ENCODE data around the gene CYP3A4.
"Not testable (repeated sequence)": the region's sequence is repeated elsewhere in the genome, so short reads cannot be mapped to it uniquely, and the experiment has no call there.

The CYP3A4 gene

DNA sequence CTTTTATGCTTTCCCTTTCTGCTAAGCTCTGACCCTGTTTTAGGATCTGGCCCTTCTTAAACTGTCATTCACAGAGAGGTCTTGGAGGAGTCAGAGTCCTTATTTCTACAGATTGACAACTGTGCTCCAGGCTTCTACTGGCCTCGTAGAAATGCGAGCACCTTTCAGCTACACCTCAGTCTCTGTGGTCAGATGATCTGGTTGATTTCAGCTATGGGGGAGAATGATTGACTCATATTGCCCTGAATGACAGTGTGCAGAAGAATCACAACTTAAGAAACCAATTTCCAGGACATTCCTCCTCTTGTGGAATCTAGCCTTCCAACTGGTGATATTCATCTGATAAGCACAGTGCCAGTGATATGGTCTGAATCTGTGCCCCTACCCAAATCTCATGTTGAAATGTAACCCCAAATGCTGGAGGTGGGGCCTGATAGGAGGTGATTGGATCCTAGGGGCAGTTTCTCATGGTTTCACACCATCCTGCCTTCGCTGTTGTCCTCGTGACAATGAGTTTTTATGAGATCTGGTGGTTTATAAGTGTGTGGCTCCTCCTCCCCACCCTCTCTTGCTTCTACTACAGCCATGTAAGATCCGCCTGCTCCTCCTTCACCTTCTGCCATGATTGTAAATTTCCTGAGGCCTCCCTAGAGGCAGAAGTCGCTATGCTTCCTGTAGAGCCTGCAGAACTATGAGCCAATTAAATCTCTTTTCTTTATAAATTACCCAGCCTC, 35.0 kb downstream of the CYP3A4 start:
- DNase-seq = no peak

DNA sequence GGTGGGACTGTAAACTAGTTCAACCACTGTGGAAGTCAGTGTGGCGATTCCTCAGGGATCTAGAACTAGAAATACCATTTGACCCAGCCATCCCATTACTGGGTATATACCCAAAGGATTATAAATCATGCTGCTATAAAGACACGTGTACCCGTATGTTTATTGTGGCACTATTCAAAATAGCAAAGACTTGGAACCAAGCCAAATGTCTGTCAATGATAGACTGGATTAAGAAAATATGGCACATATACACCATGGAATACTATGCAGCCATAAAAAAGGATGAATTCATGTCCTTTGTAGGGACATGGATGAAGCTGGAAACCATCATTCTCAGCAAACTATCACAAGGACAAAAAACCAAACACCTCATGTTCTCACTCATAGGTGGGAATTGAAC, 37.1 kb downstream of the CYP3A4 start:
- DNase-seq = not testable (repeated sequence)

DNA sequence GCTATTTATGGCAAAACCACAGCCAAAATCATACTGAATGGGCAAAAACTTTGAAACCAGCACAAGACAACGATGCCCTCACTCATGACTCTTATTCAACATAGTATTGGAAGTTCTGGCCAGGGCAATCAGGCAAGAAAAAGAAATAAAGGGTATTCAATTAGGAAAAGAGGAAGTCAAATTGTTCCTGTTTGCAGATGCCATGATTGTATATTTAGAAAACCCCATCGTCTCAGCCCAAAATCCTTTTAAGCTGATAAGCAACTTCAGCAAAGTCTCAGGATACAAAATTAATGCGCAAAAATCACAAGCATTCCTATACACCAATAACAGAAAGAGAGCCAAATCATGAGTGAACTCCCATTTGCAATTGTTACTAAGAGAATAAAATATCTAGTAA, 38.6 kb downstream of the CYP3A4 start:
- DNase-seq = not testable (repeated sequence)

DNA sequence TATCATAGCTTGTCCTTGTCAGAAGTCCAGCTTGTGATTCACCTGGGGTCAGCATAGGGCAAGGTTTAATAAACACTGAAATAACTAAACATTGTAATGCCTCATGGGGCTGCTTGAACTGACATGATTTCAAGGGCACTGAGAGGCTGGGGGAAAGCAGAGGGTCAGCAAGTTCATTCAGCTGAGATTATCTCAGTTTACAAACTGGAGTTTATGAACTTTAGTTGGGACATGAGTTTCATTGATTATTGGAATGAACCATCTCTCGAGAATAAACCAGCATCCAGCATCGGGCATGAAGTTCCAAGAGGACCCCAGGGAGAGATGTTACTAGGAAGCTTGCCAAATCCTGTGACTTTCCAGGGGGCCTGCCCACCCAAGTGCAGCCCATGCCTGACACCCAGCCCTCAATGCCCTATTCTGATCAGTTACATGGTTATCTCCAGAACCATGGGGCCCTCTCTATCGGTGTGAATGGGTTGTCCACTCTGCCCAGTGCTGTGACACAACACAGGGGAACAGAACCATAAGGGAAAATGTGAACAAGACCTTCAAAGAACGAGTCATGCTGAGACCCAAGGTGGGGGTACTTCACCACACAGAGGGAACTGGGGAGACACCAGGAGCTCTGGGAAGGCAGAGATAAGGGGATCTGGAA, 41.1 kb downstream of the CYP3A4 start:
- DNase-seq = no peak

DNA sequence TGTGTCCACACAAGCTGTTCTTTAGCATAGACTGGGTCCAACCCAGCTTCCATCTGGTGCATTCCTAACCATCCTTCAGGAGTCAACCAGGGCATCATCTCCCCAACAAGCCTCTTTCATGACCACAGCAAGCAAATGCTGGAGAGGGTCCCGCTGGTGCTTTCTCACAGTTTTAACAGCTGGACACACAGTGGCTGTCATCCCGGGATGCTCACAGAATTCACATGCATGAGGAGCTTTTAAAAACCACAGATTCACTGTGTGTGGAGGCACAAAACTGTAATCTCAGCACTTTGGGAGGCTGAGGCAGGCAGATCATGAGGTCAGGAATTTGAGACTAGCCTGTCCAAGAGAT, 42.6 kb downstream of the CYP3A4 start:
- no peak for DNase-seq

DNA sequence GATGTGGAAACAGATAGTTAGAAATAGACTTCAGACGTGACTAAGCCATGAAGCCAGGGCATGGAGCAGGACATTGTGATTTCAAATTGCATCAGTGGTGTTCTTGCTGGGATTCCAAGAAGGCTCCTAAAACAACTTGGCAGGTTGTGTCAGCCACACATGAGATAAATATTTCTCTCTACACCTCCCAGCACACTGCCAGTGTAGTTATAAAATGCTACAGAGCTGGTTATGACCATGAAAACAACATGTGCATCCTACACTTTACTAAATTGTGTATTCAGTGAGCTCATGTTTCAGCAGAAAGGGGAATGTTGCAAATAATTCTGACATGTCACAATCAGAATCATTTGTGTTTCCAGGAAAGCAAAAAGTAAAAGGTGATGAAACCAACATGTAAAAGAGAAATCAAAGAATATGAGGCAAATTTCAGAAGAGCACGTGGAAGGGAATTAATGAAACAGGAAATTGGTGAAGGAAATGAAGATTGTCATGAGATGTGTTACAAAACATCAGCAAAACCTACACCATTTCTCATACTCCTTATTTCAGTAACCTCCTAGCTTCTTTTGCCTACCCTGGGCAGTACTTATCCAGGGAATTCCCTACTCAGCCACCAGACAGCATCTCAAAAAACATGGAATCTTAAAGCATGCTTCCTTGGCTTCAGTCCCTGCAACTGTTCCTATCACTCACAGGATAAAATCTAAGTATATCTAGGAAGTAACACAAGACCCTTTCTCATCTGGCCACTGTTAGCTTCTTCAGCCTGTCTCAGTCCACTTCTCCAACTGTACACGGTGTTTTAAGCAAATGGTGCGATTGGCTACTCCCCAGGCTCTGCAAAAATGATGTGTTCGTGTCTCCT, 43.2 kb downstream of the CYP3A4 start:
- DNase-seq = no peak

DNA sequence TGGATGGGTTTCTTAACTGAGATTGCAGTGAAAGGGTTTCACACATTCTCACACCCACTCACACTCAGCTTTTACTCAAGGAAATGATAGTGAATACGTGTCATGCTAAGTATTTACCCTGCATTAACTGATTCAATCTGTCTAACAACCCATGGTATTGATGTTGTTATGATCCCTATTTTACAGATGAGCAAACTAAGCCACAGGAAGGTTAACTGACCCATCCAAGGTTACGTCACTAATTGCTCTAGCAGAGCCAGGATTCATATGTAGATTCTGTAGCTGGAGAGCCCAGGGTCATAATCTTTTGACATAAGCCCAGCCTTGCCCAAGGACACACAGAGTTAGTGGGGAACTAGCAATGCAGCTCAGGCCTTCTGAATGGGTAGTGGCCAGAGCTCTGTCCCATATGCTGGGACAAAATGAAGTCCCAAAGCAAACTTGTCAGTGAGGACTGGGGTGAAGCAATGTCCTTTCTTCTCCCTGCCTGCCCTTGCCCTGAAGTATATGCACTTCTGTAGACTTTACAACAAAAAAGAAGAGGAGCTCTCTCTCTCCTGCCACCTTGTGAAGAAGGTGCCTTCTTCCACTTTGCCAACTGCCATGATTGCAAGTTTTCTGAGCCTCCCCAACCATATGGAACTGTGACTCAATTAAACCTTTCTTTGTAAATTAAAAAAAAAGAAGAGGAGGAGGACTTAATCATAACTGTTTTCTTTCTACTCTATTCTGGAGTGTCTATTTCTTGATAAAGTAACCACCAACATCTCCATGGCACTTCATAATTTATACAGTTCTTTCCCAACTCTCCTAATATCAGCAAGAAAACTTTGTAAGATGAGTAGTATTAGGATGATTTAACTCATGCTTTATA, 44.0 kb downstream of the CYP3A4 start:
- no peak for DNase-seq

DNA sequence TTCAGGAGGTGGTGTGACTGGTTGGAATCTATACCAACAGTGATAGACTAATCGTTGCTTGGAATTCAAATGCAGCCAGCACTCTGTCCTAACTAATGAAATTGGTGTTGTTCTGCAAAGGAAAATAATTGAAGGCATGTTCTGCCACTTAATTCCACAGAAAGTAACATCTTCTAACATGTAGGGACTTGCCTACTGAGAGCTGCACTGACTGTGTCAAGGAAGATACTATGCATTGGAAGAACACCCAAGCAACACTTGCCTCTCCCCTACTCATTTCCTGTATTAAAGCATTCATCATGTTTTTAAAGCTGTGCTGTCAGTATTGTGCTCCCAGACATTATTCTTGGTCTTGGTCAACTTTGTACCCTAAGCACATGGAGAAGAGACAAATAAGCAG, 46.3 kb downstream of the CYP3A4 start:
- no peak for DNase-seq

DNA sequence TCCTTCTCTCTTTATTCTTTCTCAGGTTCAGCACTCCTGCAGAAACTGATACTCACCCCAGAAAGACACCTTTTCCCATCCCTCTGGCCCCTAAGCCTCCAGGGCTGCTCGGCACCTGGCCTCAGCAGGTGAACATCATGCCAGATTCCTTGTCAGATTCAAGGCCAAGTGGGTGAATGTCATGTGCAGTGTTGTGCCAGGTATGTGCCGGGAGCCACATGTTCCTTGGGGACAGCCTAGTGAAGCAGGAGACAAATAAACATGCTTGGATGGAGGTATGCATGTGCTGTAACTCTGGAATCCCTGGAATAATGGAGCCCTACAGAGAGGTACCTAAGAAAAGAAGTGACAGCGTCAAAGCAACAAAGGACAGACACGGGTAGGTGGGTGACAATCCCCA, 47.3 kb downstream of the CYP3A4 start:
- not testable (repeated sequence) for DNase-seq

DNA sequence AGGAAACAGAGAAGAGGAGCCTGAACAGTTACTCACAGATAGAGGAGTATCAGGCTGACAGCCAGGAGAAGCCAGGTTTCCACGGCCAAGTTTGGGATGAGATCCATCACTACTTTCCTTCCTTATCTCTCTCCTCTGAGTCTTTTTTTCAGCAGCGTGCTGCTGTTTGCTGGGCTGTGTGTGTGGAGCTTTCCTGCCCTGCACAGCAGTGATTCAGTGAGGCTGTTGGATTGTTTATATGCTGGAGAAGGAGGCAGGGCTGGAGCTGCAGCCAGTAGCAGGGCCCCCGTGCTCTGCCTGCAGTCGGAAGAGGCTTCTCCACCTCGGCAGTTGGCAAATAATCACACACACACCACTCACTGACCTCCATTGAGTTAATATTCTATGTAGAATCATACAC, 49.0 kb downstream of the CYP3A4 start, which contains the start of gene CYP3A7:
CYP3A7 (minus strand) TSS at position 210 of the 400 bp plus-strand sequence; CDS start at position 107, 103 bp downstream.
- DNase-seq = no peak

DNA sequence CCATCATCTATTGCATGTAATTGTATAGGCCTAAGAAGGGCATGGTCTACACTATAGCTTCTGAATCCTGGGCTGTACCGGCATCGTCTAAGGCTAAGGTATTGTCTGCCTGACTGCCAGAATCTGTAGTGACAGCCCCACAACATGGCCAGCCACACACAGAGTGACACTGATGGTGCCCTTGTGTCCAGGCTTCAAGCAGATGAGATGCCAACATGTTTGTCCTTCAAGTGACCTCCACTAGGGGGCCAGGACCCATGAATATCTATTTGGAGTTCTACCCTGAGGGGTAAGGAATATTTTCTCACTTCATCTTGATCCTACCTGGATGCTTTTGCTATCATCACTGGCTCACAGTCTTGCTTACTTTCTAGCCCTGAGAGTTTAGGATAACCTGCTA, 50.5 kb downstream of the CYP3A4 start:
- DNase-seq = no peak

DNA sequence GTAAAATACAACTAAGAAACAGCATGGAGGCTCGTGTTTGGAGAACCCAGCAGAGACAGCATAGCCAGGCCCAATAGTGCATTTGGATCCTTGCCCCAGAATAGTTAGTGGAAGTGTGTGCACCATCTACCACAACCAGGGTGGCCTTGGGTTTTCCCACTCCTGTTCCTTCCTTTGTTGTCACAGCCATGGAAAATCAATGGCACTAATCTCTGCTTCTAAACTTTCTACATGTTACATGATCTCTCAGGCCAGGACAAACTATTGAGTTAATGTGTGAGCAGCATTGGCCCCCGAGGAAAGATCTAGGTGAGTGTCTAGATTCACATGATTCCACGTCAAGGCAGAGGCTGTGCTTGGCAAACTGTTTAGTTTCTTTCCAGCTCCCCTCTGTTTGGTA, 51.0 kb downstream of the CYP3A4 start:
- no peak for DNase-seq

DNA sequence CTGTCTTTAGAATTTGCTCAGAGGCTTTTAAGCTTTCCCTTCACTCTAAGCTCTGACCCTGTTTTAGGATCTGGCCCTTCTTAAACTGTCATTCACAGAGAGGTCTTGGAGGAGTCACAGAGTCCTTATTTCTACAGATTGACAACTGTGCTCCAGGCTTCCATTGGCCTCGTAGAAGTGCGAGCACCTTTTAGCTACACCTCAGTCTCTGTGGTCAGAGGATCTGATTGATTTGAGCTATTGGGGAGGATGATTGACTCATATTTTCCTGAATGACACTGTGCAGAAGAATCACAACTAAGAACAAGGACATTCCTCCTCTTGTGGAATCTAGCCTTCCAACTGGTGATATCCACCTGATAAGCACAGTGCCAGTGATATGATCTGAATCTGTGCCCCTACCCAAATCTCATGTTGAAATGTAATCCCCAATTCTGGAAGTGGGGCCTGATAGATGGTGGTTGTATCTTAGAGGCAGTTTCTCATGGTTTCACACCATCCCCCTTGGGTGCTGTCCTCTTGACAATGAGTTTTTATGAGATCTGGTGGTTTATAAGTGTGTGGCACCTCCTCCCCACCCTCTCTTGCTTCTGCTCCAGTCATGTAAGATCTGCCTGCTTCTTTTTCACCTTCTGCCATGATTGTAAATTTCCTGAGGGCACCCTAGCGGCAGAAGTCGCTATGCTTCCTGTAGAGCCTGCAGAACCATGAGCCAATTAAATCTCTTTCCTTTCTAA, 52.2 kb downstream of the CYP3A4 start:
- DNase-seq = no peak

DNA sequence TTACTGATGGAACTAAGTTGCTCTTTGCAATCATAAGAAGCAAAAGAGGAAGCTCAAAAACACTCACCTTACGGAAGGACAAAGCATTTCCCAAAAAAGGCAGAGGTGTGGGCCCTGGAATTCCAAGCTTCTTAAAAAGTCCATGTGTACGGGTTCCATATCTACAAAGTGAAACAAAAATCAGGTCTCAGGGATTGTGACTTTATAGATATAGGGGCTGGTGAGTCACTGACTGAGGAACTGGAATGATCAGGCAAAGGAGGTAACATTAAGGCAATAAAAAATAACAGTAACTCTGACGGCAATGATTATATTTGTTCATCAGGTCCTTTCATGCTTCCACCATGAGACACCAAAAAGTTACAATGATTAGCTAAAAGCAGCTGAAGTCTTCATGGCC, 53.0 kb downstream of the CYP3A4 start:
- DNase-seq = no peak

DNA sequence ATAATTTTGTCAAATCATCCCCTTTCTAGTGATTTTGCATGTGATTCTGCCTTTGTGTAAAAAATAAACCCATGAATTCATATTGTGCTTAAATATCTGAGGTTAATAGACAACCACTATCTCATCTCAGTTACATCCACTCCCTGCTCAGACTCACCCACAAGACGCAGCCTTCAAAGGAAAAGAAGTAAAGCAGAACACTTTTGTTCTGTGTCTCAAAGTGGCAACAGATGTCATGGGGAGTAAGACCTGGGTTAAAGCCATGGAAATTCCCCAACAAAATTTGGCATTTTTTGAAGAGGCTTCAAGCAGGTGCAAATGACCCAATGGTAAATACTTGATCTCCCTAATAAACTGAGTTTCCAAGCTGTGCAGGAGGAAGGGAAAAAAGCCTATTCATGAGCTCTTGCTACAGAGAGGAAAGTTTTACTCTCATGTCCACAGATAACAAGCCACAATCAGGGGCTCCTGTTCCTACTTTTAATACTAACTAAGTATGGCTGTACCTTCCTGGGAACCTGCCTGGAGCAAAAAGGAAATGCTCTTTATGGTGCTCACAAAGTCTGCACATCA, 53.7 kb downstream of the CYP3A4 start:
- DNase-seq = no peak

DNA sequence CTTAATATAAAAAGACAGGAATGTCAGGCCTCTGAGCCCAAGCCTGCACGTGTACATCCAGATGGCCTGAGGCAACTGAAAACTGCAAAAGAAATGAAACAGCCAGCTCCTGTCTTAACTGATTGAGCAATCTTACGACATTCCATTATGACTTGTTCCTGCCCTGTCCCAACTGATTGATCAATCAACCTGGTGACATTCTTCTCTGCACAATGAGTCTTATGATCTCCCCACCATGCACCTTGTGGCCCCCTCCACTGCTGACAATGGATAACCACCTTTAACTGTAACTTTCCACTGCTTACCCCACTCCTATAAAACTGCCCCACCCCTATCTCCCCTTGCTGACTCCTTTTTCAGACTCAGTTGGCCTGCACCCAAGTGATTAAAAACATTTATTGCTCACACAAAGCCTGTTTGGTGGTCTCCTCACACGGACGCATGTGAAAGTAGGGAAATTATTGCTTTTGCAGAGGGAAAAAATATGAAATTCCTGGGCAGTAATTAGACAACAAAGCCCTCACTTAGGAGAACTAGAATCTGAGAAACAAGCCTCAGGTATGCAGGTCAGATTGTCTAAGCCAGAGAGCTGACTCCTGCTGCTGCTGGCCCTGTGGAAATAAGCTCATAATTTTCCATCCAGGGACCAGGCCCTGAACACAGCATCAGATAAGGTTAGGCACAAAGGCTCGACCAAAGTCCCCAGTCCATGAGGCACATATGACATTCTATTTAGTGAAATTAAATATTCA, 54.3 kb downstream of the CYP3A4 start:
- DNase-seq = no peak

DNA sequence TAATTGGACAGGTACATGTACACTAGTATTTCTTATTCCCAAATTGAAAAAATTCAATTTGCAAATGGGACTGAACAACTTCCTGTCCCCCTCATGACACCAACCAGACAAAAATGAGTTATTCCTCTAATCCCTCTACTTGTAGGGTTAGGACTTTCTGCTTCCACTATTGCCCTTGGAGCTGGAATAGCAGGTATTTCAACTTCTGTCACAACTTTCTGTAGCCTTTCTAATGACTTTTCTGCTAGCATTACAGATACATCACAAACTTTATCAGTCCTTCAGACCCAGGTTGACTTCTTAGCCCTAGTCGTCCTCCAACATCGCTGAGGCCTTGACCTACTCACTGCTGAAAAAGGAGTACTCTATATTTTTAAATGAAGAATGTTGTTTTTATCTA, 55.4 kb downstream of the CYP3A4 start:
- no peak for DNase-seq

DNA sequence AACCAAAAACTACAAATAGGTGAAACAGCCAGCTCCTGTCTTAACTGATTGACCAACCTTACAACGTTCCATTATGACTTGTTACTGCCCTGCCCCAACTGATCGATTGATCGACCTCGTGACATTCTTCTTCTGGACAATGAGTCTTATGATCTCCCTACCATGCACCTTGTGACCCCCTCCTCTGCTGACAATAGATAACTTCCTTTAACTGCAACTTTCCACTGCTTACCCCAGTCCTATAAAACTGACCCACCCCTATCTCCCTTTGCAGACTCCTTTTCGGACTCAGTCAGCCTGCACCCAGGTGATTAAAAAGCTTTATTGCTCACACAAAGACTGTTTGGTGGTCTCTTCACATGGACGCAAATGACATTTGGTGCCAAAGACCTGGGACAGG, 60.8 kb downstream of the CYP3A4 start:
- not testable (repeated sequence) for DNase-seq

DNA sequence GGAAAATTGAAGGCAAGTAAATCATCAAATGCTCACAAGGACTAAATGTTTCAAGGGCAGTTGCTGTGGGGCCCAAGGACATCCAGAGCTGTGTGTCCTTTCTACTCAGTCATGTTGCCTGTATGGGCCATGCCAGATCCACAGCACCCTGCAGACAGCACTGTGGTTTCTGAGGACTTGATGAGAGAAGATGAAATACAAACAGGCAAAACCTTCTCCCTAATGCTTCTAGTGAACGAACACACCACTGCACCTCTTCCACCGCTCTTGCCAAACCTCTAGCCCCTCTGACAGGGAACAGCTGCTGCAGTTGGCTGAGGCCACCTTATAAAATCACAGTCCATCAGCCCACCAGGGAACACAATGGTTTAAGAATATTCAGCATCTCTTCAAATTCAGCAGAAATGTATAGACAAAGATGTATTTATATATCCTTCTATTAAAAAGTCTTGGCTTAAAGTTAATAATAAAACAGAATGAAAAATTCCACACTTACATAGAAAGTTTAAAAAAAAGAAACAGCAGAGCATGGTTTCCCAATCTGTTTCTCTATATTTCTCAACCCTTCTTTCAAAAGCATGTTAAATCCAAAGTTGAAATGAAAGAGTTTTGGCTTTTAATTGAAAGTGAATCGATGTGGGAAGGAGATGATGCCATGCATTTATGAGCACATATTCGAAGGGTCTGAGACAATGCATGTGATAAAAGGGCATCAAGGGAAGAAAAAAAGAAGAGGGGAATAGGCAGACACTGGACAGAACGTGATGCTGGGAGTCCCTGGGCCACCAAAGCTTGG, 63.0 kb downstream of the CYP3A4 start:
- DNase-seq = no peak

Data from SHP77 (cell line).